22Rv1 (cell line): ENCODE results near the gene LAMA1.

Source experiments
- CTCF ChIP-seq: fragments of 450-650 bp; IDR thresholded peaks from 2 replicates; pipeline ENCODE4 v1.5.1; 2017; ENCODE audit warnings: mild to moderate bottlenecking
- ZFX ChIP-seq: fragments of 450-650 bp; IDR thresholded peaks from 2 replicates; pipeline ENCODE4 v1.6.1; 2017; ENCODE audit warnings: antibody characterized with exemption, borderline replicate concordance

DNA sequence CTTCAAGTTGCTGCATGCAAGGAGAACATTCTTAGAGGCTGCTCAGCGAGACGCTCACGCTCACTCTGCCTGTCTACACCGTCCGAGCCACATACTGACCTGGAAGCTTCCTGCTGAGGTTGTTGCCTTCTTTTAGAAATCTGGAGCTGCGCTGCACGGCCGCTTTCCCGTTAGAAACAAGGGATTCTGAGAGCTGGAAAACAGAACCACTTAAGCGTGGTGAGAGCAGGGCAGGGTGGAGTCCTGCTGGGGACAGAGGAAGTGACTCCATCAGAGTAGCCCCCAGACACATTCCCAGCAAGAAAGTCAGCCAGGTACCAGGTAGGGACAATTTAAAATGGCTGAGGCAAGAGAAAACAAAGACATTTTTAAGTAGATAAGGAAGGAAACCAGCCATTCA lies 135.2 kb downstream of the LAMA1 start:
- TF ChIP-seq CTCF (no peak), ZFX (no peak)
